GM18951 (cell line): ENCODE measurements around the gene NADK2.

Experiments
- POLR2A ChIP-seq: IDR thresholded peaks from 4 replicates; pipeline ENCODE4 v1.6.1; 2011; ENCODE audit warnings: mild to moderate bottlenecking; ENCODE audit not compliant: insufficient read length, insufficient read depth; ENCODE audit errors: extremely low read depth
- in situ Hi-C: fragments of 300-500 bp; cut with MboI; formaldehyde crosslinking; loops from one replicate; pipeline ENCODE4 v1.12.0; 2022; ENCODE audit warnings: low sequenced_read_pairs, mixed read lengths, inconsistent platforms; ENCODE audit not compliant: unreplicated experiment

NADK2 gene

GRCh38 chr5:36177715-36178523, 63.8 kb downstream of the NADK2 start:
- in situ Hi-C loops = no loop called here
- no peak for TF ChIP-seq POLR2A

- in situ Hi-C loops = no loop called here
- TF ChIP-seq POLR2A = no peak
Measured at GRCh38 chr5:36177154-36177553, 64.6 kb downstream of the NADK2 start.

- no peak for TF ChIP-seq POLR2A
- in situ Hi-C loops = no loop called here
Measured at GRCh38 chr5:36175043-36175442, 66.7 kb downstream of the NADK2 start.

- no peak for TF ChIP-seq POLR2A
- in situ Hi-C loops = no loop called here
Measured at GRCh38 chr5:36174119-36174518, 67.6 kb downstream of the NADK2 start.

- in situ Hi-C loops = no loop called here
- no peak for TF ChIP-seq POLR2A
Measured at GRCh38 chr5:36173426-36173825, 68.3 kb downstream of the NADK2 start.

- in situ Hi-C loops = no loop called here
- no peak for TF ChIP-seq POLR2A
Measured at GRCh38 chr5:36172599-36172998, 69.1 kb downstream of the NADK2 start.

GRCh38 chr5:36170832-36171424, 70.8 kb downstream of the NADK2 start:
- no peak for TF ChIP-seq POLR2A
- in situ Hi-C loops = no loop called here

- in situ Hi-C loops = no loop called here
- no peak for TF ChIP-seq POLR2A
Measured at GRCh38 chr5:36168737-36169136, 73.0 kb downstream of the NADK2 start.

GRCh38 chr5:36164461-36164860, 77.3 kb downstream of the NADK2 start:
- in situ Hi-C loops = no loop called here
- TF ChIP-seq POLR2A = no peak

GRCh38 chr5:36162810-36163486, 78.8 kb downstream of the NADK2 start:
- in situ Hi-C loops = no loop called here
- no peak for TF ChIP-seq POLR2A

GRCh38 chr5:36161361-36161760, 80.4 kb downstream of the NADK2 start:
- in situ Hi-C loops = no loop called here
- no peak for TF ChIP-seq POLR2A

GRCh38 chr5:36160617-36161016, 81.1 kb downstream of the NADK2 start:
- in situ Hi-C loops = no loop called here
- TF ChIP-seq POLR2A = no peak

GRCh38 chr5:36158144-36158543, 83.6 kb downstream of the NADK2 start:
- TF ChIP-seq POLR2A = no peak
- in situ Hi-C loops = no loop called here

- in situ Hi-C loops = no loop called here
- no peak for TF ChIP-seq POLR2A
Measured at GRCh38 chr5:36156619-36157018, 85.1 kb downstream of the NADK2 start.
